Keratinocyte (primary cell): ENCODE measurements around the gene ATP5F1B. TPM values are rescaled to one million over a fixed set of nuclear protein-coding genes. Genes with fewer than 3 reads are reported as not detected.

Experiments used
- DNase-seq: peaks from one replicate; pipeline ENCODE4 v3.0.0-alpha.2; 2011; ENCODE audit warnings: low read depth, missing footprints, low spot score
- FAIRE-seq: peaks from 2 replicates; lab custom pipeline; 2011; peaks lifted over from hg19 to GRCh38; lab: Jason Lieb, UNC
- H2AFZ ChIP-seq: 2 replicates; pipeline ENCODE4 v1.6.0; 2012; ENCODE audit warnings: low read length, control low read depth, inconsistent platforms; ENCODE audit not compliant: control insufficient read depth
- H3K27ac ChIP-seq: 2 replicates; pipeline ENCODE4 v1.5.1; 2011; ENCODE audit warnings: low read length; ENCODE audit not compliant: control insufficient read depth, insufficient read depth
- H3K27me3 ChIP-seq: 3 replicates; pipeline ENCODE4 v1.6.0; 2011; ENCODE audit warnings: low read length; ENCODE audit not compliant: control insufficient read depth, insufficient read depth; ENCODE audit errors: extremely low read depth
- H3K36me3 ChIP-seq, 2 experiments: 2 replicates in 1 of 2; 3 replicates in 1 of 2; pipeline ENCODE4 v1.5.1; 2011; ENCODE audit warnings: low read length in 2 of 2, mild to moderate bottlenecking in 1 of 2; ENCODE audit not compliant: control insufficient read depth in 2 of 2, insufficient read depth in 2 of 2; ENCODE audit errors: extremely low read depth in 1 of 2
- H3K4me1 ChIP-seq: 3 replicates; pipeline ENCODE4 v1.5.1; 2011; ENCODE audit warnings: low read length; ENCODE audit not compliant: control insufficient read depth, insufficient read depth; ENCODE audit errors: extremely low read depth
- H3K4me2 ChIP-seq: 3 replicates; pipeline ENCODE4 v1.6.0; 2011; ENCODE audit warnings: low read depth, low read length; ENCODE audit not compliant: control insufficient read depth, insufficient read depth; ENCODE audit errors: extremely low read depth
- H3K4me3 ChIP-seq, 3 experiments: fragments of 200-600 bp in 1 of 3; sonication (generic) in 1 of 3; 2 replicates in 2 of 3; 3 replicates in 1 of 3; pipeline ENCODE4 v1.5.1; 2011 to 2016; ENCODE audit warnings: low read length in 3 of 3, mild to moderate bottlenecking in 3 of 3, control low read depth in 2 of 3, inconsistent platforms in 1 of 3, low read depth in 1 of 3, mixed read lengths in 1 of 3, mixed run types in 1 of 3, moderate library complexity in 1 of 3; ENCODE audit not compliant: control insufficient read depth in 2 of 3, insufficient read depth in 2 of 3; ENCODE audit errors: extremely low read depth in 1 of 3
- H3K79me2 ChIP-seq: 2 replicates; pipeline ENCODE4 v1.6.0; 2012; ENCODE audit warnings: low read length; ENCODE audit not compliant: control insufficient read depth, insufficient read depth
- H3K9ac ChIP-seq: 3 replicates; pipeline ENCODE4 v1.6.0; 2011; ENCODE audit warnings: low read length; ENCODE audit not compliant: control insufficient read depth, insufficient read depth; ENCODE audit errors: extremely low read depth
- H3K9me1 ChIP-seq: 3 replicates; pipeline ENCODE4 v1.6.0; 2011; ENCODE audit warnings: low read length; ENCODE audit not compliant: control insufficient read depth, insufficient read depth; ENCODE audit errors: extremely low read depth
- H3K9me3 ChIP-seq: 2 replicates; pipeline ENCODE4 v1.5.1; 2012; ENCODE audit warnings: low read depth, low read length; ENCODE audit not compliant: control insufficient read depth
- H4K20me1 ChIP-seq: 3 replicates; pipeline ENCODE4 v1.6.0; 2011; ENCODE audit warnings: low read length; ENCODE audit not compliant: control insufficient read depth, insufficient read depth; ENCODE audit errors: extremely low read depth
- EZH2 ChIP-seq: IDR thresholded peaks from one replicate; pipeline ENCODE4 v1.6.1; 2012; ENCODE audit warnings: inconsistent platforms, mild to moderate bottlenecking, low read length, moderate library complexity
- dilution Hi-C: fragments of 300-500 bp; cut with MboI; formaldehyde crosslinking; loops from one replicate; pipeline ENCODE4 v1.7.0; 2020; ENCODE audit warnings: low sequenced_read_pairs; ENCODE audit not compliant: extremely low pct_ligation_motif_present
- polyA plus RNA-seq, 5 experiments: library from polyadenylated mRNA; depleted of rRNA in 3 of 5; stranded (reverse) in 3 of 5; stranded (forward) in 1 of 5; unstranded in 1 of 5; fragments of >200 nt; gene quantifications; 1 replicate in 1 of 5; 2 replicates in 3 of 5; 3 replicates in 1 of 5; pipeline versions ENCODE4 v1.2.1 to v1.2.3, GENCODE V29; 2011 to 2012; ENCODE audit warnings: missing spikeins in 2 of 5, low read depth in 1 of 5, low replicate concordance in 1 of 5
- TF ChIP-seq, protein P1 (sequence below), 3 experiments: IDR thresholded peaks in 1 of 3; conservative IDR thresholded peaks in 1 of 3; optimal IDR thresholded peaks in 1 of 3; 2 replicates in 2 of 3; 3 replicates in 1 of 3; pipeline versions ENCODE3 to v1.5.1; 2011; ENCODE audit warnings: low read length in 3 of 3, mild to moderate bottlenecking in 3 of 3, moderate library complexity in 2 of 3, control low read depth in 1 of 3, inconsistent platforms in 1 of 3; ENCODE audit not compliant: insufficient read depth in 2 of 3; ENCODE audit errors: extremely low read depth in 1 of 3

Gene ATP5F1B
- polyA plus RNA-seq, 1 donor (not counting 4 experiments of a cell fraction or from before 2014, with no cell fraction given), result 1,488 TPM

DNA sequence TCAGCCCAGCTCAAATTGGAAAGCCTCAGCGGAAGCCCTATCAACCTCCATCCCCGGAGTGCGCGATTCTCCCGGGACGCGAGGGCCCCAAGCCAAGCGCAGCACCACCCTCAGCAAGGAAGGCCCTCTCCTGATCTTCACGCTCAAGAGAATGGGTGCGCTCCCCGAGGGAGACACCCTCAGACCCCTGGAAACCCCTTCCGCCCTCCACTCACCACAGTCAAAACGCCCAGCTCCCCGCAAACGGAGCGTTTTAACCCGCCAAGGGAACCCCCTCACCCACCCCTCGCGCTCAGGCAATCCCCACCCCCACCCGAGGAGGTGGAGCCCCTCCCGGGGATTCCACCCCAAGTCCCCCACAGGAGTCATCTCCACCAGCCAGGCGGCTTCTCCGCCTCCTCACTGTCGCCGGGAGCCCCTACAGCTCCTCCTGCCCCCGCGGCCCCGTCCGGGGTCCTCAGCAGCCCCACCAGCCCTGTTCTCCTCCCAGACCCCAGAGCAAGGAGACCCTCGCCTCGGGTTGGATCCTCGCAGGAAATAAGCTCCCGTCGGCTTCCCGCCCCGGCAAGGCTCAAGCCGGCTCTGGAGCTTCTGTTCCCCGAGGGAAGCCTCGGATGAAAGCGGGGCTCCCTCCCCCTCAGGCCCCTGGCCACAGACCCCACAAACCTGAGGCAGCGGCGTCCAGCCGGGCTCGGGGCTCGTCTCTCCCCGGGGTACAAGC, 16.2 kb downstream of the ATP5F1B start:
- dilution Hi-C loops, result no loop called here
- Histone ChIP-seq H3K4me2 (peak overlapping the region; percentile 97), H3K4me1 (peaks cover 41% of the 10 kb centered on the region), H3K79me2 (peaks cover 91% of the 10 kb centered on the region), H4K20me1 (peaks cover 6% of the 10 kb centered on the region), H3K27me3 (no peaks in the 10 kb centered on the region), H3K36me3 (peaks cover 4 to 11% of the 10 kb centered on the region in 2 experiments), H3K9me3 (no peaks in the 10 kb centered on the region), H2AFZ (peak overlapping the region; percentile 59), H3K9me1 (peaks cover 4% of the 10 kb centered on the region), H3K4me3 (peak overlapping the region; percentile 92 to 99 (median 97)), H3K27ac (peak overlapping the region; percentile 85), H3K9ac (peak overlapping the region; percentile 87)
- TF ChIP-seq EZH2, result no peak
- TF ChIP-seq, protein P1, sequence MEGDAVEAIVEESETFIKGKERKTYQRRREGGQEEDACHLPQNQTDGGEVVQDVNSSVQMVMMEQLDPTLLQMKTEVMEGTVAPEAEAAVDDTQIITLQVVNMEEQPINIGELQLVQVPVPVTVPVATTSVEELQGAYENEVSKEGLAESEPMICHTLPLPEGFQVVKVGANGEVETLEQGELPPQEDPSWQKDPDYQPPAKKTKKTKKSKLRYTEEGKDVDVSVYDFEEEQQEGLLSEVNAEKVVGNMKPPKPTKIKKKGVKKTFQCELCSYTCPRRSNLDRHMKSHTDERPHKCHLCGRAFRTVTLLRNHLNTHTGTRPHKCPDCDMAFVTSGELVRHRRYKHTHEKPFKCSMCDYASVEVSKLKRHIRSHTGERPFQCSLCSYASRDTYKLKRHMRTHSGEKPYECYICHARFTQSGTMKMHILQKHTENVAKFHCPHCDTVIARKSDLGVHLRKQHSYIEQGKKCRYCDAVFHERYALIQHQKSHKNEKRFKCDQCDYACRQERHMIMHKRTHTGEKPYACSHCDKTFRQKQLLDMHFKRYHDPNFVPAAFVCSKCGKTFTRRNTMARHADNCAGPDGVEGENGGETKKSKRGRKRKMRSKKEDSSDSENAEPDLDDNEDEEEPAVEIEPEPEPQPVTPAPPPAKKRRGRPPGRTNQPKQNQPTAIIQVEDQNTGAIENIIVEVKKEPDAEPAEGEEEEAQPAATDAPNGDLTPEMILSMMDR (optimal IDR thresholded peaks at IDR 0.05 in 1 of 3, IDR thresholded peaks at IDR 0.05 in 1 of 3, conservative IDR thresholded peaks at IDR 0.05 in 1 of 3; ENCODE audit: extremely low read depth in 1 of 3, insufficient read depth in 2 of 3, low read length in 3 of 3), result no peak
- DNase-seq, result no peak
- no peak for FAIRE-seq

GRCh38 chr12:56628671-56629458, 16.9 kb downstream of the ATP5F1B start:
- TF ChIP-seq EZH2, result no peak
- TF ChIP-seq, protein P1 (optimal IDR thresholded peaks at IDR 0.05 in 1 of 3, IDR thresholded peaks at IDR 0.05 in 1 of 3, conservative IDR thresholded peaks at IDR 0.05 in 1 of 3; ENCODE audit: extremely low read depth in 1 of 3, insufficient read depth in 2 of 3, low read length in 3 of 3), result no peak
- Histone ChIP-seq H3K27ac (peak overlapping the region; percentile 85), H2AFZ (peak overlapping the region; percentile 59), H4K20me1 (peaks cover 6% of the 10 kb centered on the region), H3K4me3 (peak overlapping the region; percentile 92 to 99 (median 97)), H3K4me1 (peaks cover 40% of the 10 kb centered on the region), H3K9me1 (peaks cover 4% of the 10 kb centered on the region), H3K9me3 (no peaks in the 10 kb centered on the region), H3K27me3 (no peaks in the 10 kb centered on the region), H3K36me3 (peaks cover 4 to 11% of the 10 kb centered on the region in 2 experiments), H3K4me2 (peak overlapping the region; percentile 97), H3K79me2 (peaks cover 91% of the 10 kb centered on the region), H3K9ac (peak overlapping the region; percentile 87)
- FAIRE-seq (no peak), DNase-seq (no peak)
- dilution Hi-C loops, result no loop called here
